HG02588 (cell line): ENCODE measurements around the gene WDR5.

Experiments
- ATAC-seq: cut with Tn5 transposase; IDR thresholded peaks from one replicate; pipeline ENCODE4 v1.9.1; 2021; ENCODE audit warnings: mild to moderate bottlenecking, moderate library complexity; ENCODE audit not compliant: unreplicated experiment

Gene WDR5

DNA sequence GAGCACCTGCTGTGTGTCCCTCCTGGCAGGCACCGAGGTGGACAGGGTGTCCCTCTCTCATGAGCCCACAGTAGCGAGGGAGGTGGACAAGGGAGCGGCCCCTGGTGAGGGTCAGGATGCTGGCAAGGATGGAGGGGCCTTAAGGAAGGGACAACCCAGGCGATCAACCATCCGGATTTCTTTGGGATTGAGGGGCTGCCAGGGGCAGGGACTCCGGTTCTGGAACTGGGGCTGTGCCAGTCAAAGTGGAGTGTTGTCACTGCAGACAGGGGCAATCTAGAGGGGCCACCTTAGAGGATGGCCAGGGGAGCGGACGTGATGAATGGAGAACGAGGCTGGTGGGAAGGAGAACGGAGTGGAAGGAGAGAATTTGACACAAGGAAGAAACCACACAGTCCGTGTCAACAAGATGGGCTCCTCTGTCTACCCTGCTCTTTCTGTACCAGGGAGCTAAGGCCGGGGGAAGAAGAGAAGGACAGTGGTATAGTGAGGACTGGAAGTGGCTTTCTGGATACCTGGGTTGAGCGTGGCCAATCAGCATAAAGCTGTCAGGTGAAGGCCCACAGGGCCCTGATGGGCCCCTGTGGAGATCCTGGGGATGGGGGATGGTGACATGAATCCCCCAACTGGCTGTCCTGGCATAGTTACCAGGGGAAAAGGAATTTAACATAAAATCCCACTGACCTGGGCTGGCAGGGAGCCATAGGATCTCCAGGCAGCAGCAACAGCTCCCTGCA, 4.2 kb upstream of the WDR5 start:
- no peak for ATAC-seq

DNA sequence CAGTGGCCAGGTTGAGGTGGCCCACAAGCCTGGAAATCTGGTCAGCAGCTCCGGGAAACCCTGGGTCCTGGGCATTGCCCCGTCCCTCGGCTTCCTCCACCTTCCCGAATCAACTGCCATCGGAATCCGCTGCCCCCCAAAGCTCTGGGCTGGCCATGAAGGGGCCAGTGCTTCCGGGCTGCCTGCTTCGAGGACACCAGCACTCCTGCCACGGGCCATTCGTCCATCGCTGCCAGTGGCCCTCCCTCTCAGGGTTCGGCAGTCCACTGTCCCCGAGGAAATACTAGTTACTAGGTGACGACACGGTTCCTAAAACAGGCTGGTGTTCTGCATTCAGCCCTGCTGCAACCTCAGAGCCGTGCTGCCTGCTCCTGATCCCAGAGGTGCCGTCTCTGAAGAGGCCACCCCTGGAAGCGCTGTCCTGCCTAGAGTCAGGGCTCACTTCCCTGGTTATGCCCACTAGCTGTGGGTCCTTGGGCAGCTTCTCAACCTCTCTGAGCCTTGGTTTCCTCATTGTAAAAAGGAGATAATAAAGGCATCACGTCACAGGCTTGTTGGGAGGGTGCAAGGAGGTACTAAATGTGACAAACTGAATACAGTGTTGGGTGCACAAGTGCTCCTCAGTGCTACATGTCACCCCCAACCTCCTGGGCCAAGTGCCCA, 3.5 kb upstream of the WDR5 start:
- ATAC-seq, result no peak

DNA sequence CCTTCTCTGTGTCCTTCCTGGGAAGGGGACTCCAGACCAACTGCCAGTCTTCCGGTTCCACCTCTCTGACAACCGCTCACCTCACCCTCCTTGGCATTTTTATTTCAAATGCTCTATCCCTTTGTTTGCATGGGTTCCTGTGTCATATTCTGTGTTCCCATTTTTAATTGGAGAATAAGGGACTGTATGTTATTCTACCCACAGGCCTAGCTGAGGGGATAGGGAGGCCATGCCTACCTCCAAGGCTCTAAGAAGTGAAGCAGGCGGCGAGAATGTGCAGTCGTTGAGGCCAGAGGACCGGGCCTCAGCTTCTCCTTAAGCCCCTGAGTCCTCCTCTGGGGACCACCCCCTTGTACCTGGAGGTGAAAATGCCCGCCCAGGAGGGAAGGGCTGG, 936 bp upstream of the WDR5 start:
- no peak for ATAC-seq

GRCh38 chr9:134136118-134136995, 475 bp downstream of the WDR5 start:
- ATAC-seq, result peak; percentile 13

DNA sequence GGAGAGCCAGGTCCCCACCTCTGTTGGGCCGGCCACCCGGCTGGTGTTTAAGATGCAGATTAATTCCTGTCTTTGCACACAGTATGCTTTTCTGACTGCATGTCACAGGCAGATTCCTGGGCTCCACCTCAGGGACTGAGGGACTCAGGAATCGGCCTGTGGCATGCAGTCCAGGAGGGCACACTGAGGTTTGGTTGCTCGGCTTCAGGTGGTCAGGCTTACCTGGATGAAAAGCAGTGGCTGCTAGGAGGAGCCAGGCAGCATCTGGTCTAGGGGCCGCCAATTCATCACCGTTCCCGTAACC, 1.1 kb downstream of the WDR5 start:
- ATAC-seq, result no peak

GRCh38 chr9:134138292-134138691, 2.4 kb downstream of the WDR5 start:
- ATAC-seq, result no peak

GRCh38 chr9:134139081-134139480, 3.2 kb downstream of the WDR5 start:
- ATAC-seq, result no peak

- no peak for ATAC-seq
These were observed 6.0 kb downstream of the WDR5 start for GRCh38 chr9:134141906-134142305.

- no peak for ATAC-seq
These were observed 8.9 kb downstream of the WDR5 start for GRCh38 chr9:134144801-134145200.

DNA sequence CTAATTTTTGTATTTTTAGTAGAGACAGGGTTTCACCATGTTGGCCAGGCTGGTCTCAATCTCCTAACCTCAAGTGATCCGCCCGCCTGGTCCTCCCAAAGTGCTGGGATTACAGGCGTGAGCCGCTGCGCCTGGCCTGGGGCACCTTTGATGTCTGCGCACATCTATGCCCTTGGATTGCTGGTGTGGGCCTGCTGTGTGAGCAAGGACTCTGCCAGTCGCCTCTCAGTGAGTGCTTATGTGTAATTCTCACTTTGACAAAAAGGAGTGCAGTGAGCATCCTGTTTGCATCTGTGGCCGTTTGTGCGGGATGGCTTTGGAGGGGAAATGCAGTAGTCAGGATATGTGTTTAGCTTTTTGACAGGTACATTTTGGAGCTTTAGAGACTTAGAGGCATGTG, 9.4 kb downstream of the WDR5 start:
- no peak for ATAC-seq

- ATAC-seq, result no peak
These were observed 11.1 kb downstream of the WDR5 start for GRCh38 chr9:134146774-134147493.

GRCh38 chr9:134149380-134149779, 13.5 kb downstream of the WDR5 start:
- ATAC-seq, result no peak

DNA sequence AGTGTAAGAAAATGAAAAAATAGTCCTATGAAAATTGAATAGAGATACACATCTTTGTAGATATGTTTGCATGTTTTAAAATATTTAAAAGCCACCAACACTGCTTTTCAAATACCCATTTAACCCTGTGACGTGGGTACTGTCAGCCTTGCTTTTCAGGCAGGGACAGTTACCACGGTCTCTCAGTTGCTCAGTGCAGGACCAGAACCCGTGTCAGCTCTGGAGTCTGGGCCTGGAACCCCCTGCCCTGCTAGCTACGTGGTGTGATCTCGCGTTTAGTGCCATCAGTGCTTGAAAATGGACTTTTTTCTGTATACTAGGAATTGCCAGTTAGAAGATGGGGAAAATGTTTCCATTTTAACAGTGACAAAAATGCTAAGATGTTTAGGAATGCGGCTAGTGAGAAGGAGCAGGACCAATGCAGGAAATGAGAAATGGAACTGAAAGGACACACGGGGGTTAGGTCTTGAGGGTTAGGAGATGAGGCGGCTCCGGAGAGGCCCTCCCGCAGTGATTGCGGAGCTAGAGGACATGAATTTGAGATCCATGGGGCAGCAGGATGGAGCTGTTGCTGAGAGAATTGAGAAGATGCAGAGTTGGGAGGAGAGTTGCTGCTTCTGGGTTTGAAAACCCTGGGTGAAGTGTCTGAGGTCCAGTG, 14.8 kb downstream of the WDR5 start:
- ATAC-seq, result no peak

DNA sequence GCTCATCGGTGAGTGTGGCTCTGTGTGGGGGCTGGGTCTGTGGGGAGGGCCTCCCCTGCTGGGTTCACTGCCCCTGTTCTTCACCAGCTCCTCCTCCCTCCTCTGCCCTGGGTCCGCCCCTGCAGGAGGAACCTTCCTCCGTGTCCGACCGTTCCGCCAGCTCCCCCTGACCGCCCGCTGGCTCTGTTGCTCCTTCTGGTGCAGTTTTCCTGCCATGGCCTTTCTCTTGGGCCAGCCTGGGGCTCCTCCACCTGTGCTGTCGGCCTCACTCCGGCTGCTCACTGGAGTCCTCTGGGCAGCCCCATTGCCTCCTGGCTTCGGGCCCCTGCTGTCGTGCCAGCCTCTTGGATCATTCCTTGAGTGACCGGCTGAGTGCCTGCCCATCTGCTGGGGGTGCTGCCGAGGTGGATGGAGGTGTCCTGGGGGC, 16.2 kb downstream of the WDR5 start:
- ATAC-seq, result no peak

- no peak for ATAC-seq
These were observed 16.6 kb downstream of the WDR5 start for GRCh38 chr9:134152488-134152887.

DNA sequence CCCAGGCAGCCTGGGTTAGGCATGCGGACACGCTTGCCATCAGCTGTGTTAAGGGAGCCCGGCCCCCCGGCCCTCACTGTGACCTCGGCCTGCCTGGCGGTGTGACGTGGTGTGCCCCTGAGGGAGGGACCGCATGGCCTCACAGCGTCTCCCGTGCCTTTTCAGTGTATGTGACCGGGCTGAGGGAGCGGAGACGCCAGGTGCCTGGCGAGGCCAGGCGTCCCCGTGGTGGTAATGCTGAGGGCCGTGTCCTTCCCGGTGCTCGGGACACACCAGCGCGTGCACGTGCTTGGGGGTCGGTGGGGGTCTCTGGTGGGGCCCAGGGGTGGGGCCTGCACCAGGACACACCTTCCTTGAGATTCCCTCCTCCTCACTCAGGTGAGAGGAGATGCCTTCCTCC, 17.6 kb downstream of the WDR5 start:
- ATAC-seq, result no peak

DNA sequence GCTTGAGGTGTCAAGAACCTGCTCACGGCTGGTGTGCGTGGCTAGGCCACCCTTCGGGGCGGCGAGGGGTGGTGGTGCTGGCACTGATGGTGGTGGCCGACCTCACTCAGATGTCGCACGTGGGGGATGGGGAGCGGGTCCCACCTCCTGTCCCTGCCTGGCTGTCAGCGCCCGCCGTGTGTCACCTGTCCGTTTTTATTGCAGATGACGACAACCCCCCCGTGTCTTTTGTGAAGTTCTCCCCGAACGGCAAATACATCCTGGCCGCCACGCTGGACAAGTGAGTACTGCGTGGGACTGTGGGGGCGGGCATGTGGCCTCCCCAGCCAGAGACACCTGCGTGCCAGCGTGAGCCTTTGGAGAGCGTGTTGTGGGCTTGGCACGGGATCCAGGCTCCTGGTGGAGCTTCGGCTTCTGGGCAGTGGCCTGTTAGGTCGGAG, 18.4 kb downstream of the WDR5 start:
- ATAC-seq, result no peak

DNA sequence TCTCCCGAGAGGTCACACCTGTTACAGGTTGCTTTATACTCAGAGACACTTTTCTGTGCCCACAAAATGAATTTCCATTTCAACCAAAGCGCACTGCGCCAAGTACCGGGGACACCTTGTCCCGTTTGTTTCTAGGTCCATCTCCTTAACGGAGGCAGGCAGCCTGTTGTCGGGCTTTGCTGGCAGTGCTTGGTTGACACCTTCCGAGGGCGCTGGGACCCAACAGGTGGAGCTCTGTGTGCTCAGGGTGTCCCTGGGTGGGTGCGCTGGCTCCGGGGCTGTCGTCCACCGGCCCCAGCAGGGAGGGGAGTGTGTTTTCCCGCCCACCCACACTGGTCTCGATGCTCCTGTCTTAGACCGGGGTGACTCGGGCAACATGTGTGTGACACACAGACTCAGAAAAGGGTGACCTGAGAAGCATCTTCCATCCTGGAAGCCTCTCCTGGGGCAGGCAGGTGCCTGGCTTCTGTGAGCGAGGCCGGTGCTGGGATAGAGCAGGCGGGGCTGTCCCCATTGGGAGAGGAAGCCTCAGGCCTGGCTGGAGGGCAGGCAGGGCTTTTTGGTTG, 20.0 kb downstream of the WDR5 start:
- no peak for ATAC-seq

DNA sequence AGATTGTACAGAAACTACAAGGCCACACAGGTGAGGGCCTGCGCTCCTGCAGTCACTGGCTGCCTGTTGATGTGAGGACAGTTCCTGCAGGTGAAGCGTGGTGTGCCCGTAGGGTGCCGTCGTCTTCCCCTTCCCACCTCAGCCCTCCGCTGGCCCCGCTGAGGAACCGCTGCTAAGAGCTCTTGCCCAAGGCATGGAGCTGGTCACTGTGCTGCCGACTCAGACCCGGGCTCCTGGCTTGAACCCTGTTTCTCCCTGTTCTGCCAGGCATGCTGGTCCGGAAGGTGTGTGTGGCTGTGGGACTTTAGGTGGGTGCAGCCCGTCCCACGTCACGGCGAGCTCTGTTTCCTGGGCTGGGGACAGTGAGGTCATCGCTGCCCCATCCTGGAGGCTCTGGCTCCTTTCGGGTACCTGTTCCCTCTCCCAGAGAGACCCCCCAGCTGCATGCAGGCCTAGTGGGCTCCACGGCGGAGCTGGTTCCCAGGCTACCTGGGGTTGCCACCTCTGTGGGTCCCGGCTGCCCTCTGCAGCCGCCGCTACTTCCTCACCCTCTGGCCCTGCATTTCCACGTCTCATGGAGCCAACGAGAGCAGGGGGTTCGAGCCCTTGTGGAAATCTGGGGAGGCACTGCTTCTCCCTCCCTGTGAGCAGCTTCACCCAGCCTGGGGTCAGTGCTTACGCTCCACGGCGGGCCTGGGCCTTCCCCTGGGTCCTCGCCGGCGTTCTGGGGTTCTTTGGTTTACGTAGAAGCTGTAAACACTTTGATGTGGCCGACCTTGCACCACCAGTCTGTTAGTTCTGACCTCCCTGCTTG, 20.9 kb downstream of the WDR5 start:
- ATAC-seq, result no peak
